ENCODE results near the gene HSPB7.

HSPB7 gene

GRCh38 chr1:15992582-15993500, 25.0 kb downstream of the HSPB7 start:
- Histone ChIP-seq H3K36me3 (ENCODE audit: insufficient read depth) (no peaks in the 10 kb centered on the region), H3K27ac (no peak overlapping the region), H3K4me1 (ENCODE audit: low read depth, poor library complexity, severe bottlenecking) (no peaks in the 10 kb centered on the region), H3K9ac (no peak overlapping the region), H4K20me1 (ENCODE audit: insufficient read depth) (no peaks in the 10 kb centered on the region), H3K4me3 (IDR thresholded peaks at IDR 0.05; ENCODE audit: insufficient read depth, low read depth, low read length) (no peak overlapping the region), H3K4me2 (no peak overlapping the region), H3K27me3 (ENCODE audit: insufficient read depth, low read depth) (no peaks in the 10 kb centered on the region; the same call in 1 of the 2 replicates), H2AFZ (ENCODE audit: low read depth) (no peak overlapping the region), H3K79me2 (ENCODE audit: insufficient read depth, low read depth) (no peaks in the 10 kb centered on the region)
- no peak for TF ChIP-seq CTCF (conservative IDR thresholded peaks at IDR 0.05; ENCODE audit: low read depth, low read length)

GRCh38 chr1:15992187-15992553, 25.7 kb downstream of the HSPB7 start:
- Histone ChIP-seq H3K27me3 (ENCODE audit: insufficient read depth, low read depth) (no peaks in the 10 kb centered on the region; the same call in 1 of the 2 replicates), H3K79me2 (ENCODE audit: insufficient read depth, low read depth) (no peaks in the 10 kb centered on the region), H3K4me1 (ENCODE audit: low read depth, poor library complexity, severe bottlenecking) (no peaks in the 10 kb centered on the region), H3K36me3 (ENCODE audit: insufficient read depth) (no peaks in the 10 kb centered on the region), H3K9ac (no peak overlapping the region), H4K20me1 (ENCODE audit: insufficient read depth) (no peaks in the 10 kb centered on the region), H2AFZ (ENCODE audit: low read depth) (no peak overlapping the region), H3K4me3 (IDR thresholded peaks at IDR 0.05; ENCODE audit: insufficient read depth, low read depth, low read length) (no peak overlapping the region), H3K27ac (no peak overlapping the region), H3K4me2 (no peak overlapping the region)
- no peak for TF ChIP-seq CTCF (conservative IDR thresholded peaks at IDR 0.05; ENCODE audit: low read depth, low read length)

DNA sequence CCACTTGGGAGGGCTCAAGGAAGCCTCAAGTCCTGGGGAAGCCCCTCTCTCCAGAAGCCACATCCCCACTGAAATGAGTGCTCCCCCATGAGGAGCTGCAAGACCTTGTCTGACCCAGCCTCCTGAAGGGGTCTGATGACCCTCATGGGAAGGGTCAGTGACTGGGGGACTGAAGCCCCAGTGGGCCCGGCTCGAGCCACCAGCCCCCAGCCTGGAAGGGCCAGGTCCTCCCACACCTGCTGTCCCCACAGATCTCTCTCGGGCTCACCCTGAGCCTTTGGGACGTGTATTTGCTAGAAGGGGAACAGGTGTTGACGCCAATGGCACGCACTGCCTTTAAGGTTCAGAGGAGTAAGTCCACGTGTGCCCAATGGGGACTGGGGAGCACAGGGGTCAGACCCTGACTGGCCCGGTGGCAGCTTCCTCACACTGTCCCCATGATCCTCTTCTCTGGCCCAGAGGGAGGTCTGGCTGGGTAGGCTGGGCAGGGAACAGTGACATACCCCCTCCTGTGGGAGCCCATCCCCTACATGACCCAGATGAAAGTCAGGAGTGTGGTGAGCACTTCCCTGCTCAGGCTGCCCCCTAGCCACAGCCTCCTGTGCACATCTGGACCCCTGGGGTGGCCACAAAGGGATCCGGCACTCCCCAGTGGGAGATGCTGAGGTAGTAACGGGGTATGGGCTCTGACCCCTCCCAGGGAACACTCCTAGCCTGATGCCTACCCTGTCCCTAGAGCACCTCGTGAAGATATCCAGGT, 26.2 kb downstream of the HSPB7 start:
- H3K9ac ChIP-seq = no peak overlapping the region
- H3K36me3 ChIP-seq (ENCODE audit: insufficient read depth) = no peaks in the 10 kb centered on the region
- H4K20me1 ChIP-seq (ENCODE audit: insufficient read depth) = no peaks in the 10 kb centered on the region
- H3K27ac ChIP-seq = no peak overlapping the region
- H3K27me3 ChIP-seq (ENCODE audit: insufficient read depth, low read depth) = no peaks in the 10 kb centered on the region; the same call in 1 of the 2 replicates
- H3K4me2 ChIP-seq = no peak overlapping the region
- no peak for TF ChIP-seq CTCF (conservative IDR thresholded peaks at IDR 0.05; ENCODE audit: low read depth, low read length)
- no peak overlapping the region for H3K4me3 ChIP-seq (IDR thresholded peaks at IDR 0.05; ENCODE audit: insufficient read depth, low read depth, low read length)
- H2AFZ ChIP-seq (ENCODE audit: low read depth) = no peak overlapping the region
- no peaks in the 10 kb centered on the region for H3K4me1 ChIP-seq (ENCODE audit: low read depth, poor library complexity, severe bottlenecking)
- no peaks in the 10 kb centered on the region for H3K79me2 ChIP-seq (ENCODE audit: insufficient read depth, low read depth)

DNA sequence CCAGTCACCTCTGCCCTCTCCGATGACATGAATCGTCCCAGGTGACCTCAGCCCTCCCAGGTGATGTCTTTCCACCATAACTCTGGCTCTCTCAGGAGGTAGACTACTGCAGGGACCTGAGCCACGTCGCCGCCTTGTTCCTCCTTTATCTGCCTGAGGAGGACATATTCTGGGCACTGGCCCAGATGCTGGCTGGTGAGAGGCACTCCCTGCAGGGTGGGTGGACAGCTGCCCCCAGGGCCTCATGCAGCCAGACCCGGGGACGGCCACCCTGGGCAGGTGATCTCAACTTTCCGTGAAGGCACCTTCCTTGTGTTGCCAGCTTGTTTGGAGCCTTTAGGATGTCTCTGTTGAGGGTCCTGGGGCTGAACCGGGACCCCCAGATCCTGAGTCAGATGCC, 28.1 kb downstream of the HSPB7 start:
- Histone ChIP-seq H3K4me3 (IDR thresholded peaks at IDR 0.05; ENCODE audit: insufficient read depth, low read depth, low read length) (no peak overlapping the region), H3K4me2 (no peak overlapping the region), H3K27me3 (ENCODE audit: insufficient read depth, low read depth) (no peaks in the 10 kb centered on the region), H3K4me1 (ENCODE audit: low read depth, poor library complexity, severe bottlenecking) (no peaks in the 10 kb centered on the region), H3K36me3 (ENCODE audit: insufficient read depth) (no peaks in the 10 kb centered on the region), H3K9ac (no peak overlapping the region), H3K79me2 (ENCODE audit: insufficient read depth, low read depth) (no peaks in the 10 kb centered on the region), H2AFZ (ENCODE audit: low read depth) (no peak overlapping the region), H4K20me1 (ENCODE audit: insufficient read depth) (no peaks in the 10 kb centered on the region), H3K27ac (no peak overlapping the region)
- TF ChIP-seq CTCF (conservative IDR thresholded peaks at IDR 0.05; ENCODE audit: low read depth, low read length) = no peak

All from KMS-11 (cell line).